Endothelial cell (in vitro differentiated cells): Measurements from ENCODE around the gene SERTAD4. TPM values are rescaled to one million over a fixed set of nuclear protein-coding genes. Genes with fewer than 3 reads are reported as not detected.

Experiments used
- DNase-seq: peaks from one replicate; pipeline ENCODE4 v3.0.0; 2021; ENCODE audit warnings: low spot score
- H3K27ac Mint-ChIP-seq: one replicate; pipeline ENCODE4 v1.8.0; 2021; ENCODE audit warnings: mixed read lengths, inconsistent platforms; ENCODE audit not compliant: unreplicated experiment
- H3K27me3 Mint-ChIP-seq: one replicate; pipeline ENCODE4 v1.8.0; 2021; ENCODE audit warnings: mild to moderate bottlenecking, moderate library complexity, mixed read lengths, inconsistent platforms; ENCODE audit not compliant: unreplicated experiment
- H3K36me3 Mint-ChIP-seq: one replicate; pipeline ENCODE4 v1.8.0; 2021; ENCODE audit warnings: mild to moderate bottlenecking, low read depth, mixed read lengths, inconsistent platforms; ENCODE audit not compliant: unreplicated experiment
- H3K4me1 Mint-ChIP-seq: one replicate; pipeline ENCODE4 v1.8.0; 2021; ENCODE audit warnings: mild to moderate bottlenecking, mixed read lengths, inconsistent platforms; ENCODE audit not compliant: unreplicated experiment
- H3K4me3 Mint-ChIP-seq: one replicate; pipeline ENCODE4 v1.8.0; 2021; ENCODE audit warnings: mild to moderate bottlenecking, mixed read lengths, inconsistent platforms; ENCODE audit not compliant: unreplicated experiment
- H3K9me3 Mint-ChIP-seq: one replicate; pipeline ENCODE4 v1.8.0; 2021; ENCODE audit warnings: mixed read lengths, inconsistent platforms; ENCODE audit not compliant: unreplicated experiment
- CTCF ChIP-seq: fragments of 200-600 bp; sonication (generic); IDR thresholded peaks from one replicate; pipeline ENCODE4 v1.5.0; 2021; ENCODE audit warnings: antibody characterized with exemption; ENCODE audit not compliant: unreplicated experiment
- total RNA-seq: library from RNA; stranded (reverse); fragmentation: NEBNext Ultra II Directional; extraction: Animal tissue kit (Norgen Biotek cat#: 25700); gene quantifications from one replicate; pipeline ENCODE4 v1.2.1, GENCODE V29; 2021; ENCODE audit not compliant: unreplicated experiment

Gene SERTAD4
- total RNA-seq, 1 donor from 2014 or later = 0.72 TPM

- H3K9me3 Mint-ChIP-seq = no peaks in the 10 kb centered on the region
- peak overlapping the region; percentile 47 for H3K4me3 Mint-ChIP-seq
- H3K36me3 Mint-ChIP-seq = no peaks in the 10 kb centered on the region
- H3K27me3 Mint-ChIP-seq = peaks cover 2% of the 10 kb centered on the region
- peaks cover 9% of the 10 kb centered on the region for H3K4me1 Mint-ChIP-seq
- H3K27ac Mint-ChIP-seq = no peak overlapping the region
- peak; percentile 49 for DNase-seq
- no peak for TF ChIP-seq CTCF
These were observed 1.1 kb downstream of the SERTAD4 start for GRCh38 chr1:210233495-210234328.

- no peak for TF ChIP-seq CTCF
- Mint-ChIP-seq H3K4me1 (peaks cover 9% of the 10 kb centered on the region), H3K27me3 (peaks cover 2% of the 10 kb centered on the region), H3K9me3 (no peaks in the 10 kb centered on the region), H3K27ac (no peak overlapping the region), H3K36me3 (no peaks in the 10 kb centered on the region), H3K4me3 (peak overlapping the region; percentile 47)
- DNase-seq = no peak
These were observed 1.7 kb downstream of the SERTAD4 start for GRCh38 chr1:210234329-210234757.

GRCh38 chr1:210235363-210236053 is 2.9 kb downstream of the SERTAD4 start:
- H3K4me1 Mint-ChIP-seq = peaks cover 9% of the 10 kb centered on the region
- no peak overlapping the region for H3K27ac Mint-ChIP-seq
- H3K36me3 Mint-ChIP-seq = no peaks in the 10 kb centered on the region
- H3K27me3 Mint-ChIP-seq = peaks cover 2% of the 10 kb centered on the region
- peak overlapping the region; percentile 10 for H3K4me3 Mint-ChIP-seq
- no peaks in the 10 kb centered on the region for H3K9me3 Mint-ChIP-seq
- TF ChIP-seq CTCF = no peak
- no peak for DNase-seq

GRCh38 chr1:210236386-210236839 is 3.8 kb downstream of the SERTAD4 start:
- Mint-ChIP-seq H3K36me3 (no peaks in the 10 kb centered on the region), H3K4me3 (no peak overlapping the region), H3K9me3 (no peaks in the 10 kb centered on the region), H3K4me1 (peaks cover 9% of the 10 kb centered on the region), H3K27ac (no peak overlapping the region), H3K27me3 (peaks cover 2% of the 10 kb centered on the region)
- TF ChIP-seq CTCF = no peak
- DNase-seq = no peak
